ENCODE results near the gene NCBP2L.

- TF ChIP-seq GATAD2A (IDR thresholded peaks at IDR 0.05) (no peak), E2F5 (CRISPR knock-in tag; IDR thresholded peaks at IDR 0.05) (no peak), MTA1 (IDR thresholded peaks at IDR 0.05; ENCODE audit: borderline replicate concordance) (no peak), L3MBTL2 (IDR thresholded peaks at IDR 0.05) (no peak), BCOR (IDR thresholded peaks at IDR 0.05) (no peak), ZNF764 (CRISPR knock-in tag; IDR thresholded peaks at IDR 0.05; ENCODE audit: low read depth) (no peak), MECOM (CRISPR knock-in tag; IDR thresholded peaks at IDR 0.05) (no peak), MAZ (CRISPR knock-in tag; conservative IDR thresholded peaks at IDR 0.05 in 1 of 2, IDR thresholded peaks at IDR 0.05 in 1 of 2) (no peak), HNRNPH1 (optimal IDR thresholded peaks at IDR 0.05; ENCODE audit: low read depth, low read length) (no peak), ZNF274 (IDR thresholded peaks at IDR 0.05; ENCODE audit: borderline replicate concordance, low read depth, low read length) (no peak), TAF1 (IDR thresholded peaks at IDR 0.05; ENCODE audit: control insufficient read depth, extremely low read depth, insufficient read depth, low read length, severe bottlenecking) (no peak)
- TF ChIP-seq, protein P1, sequence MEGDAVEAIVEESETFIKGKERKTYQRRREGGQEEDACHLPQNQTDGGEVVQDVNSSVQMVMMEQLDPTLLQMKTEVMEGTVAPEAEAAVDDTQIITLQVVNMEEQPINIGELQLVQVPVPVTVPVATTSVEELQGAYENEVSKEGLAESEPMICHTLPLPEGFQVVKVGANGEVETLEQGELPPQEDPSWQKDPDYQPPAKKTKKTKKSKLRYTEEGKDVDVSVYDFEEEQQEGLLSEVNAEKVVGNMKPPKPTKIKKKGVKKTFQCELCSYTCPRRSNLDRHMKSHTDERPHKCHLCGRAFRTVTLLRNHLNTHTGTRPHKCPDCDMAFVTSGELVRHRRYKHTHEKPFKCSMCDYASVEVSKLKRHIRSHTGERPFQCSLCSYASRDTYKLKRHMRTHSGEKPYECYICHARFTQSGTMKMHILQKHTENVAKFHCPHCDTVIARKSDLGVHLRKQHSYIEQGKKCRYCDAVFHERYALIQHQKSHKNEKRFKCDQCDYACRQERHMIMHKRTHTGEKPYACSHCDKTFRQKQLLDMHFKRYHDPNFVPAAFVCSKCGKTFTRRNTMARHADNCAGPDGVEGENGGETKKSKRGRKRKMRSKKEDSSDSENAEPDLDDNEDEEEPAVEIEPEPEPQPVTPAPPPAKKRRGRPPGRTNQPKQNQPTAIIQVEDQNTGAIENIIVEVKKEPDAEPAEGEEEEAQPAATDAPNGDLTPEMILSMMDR (IDR thresholded peaks at IDR 0.05 in 2 of 3, conservative IDR thresholded peaks at IDR 0.05 in 1 of 3; ENCODE audit: insufficient read depth in 2 of 3, low read depth in 1 of 3, low read length in 3 of 3): no peak
Measured at GRCh38 chrX:107827030-107827831, 49.7 kb downstream of the NCBP2L start.
